Activated CD8-positive, alpha-beta memory T cell treated with anti-CD3 and anti-CD28 coated beads, Interleukin-2, amount 50 U/mL, for 24 hours (primary cell): ENCODE measurements around the gene ANKRD11.
"Not testable (repeated sequence)": the region's sequence is repeated elsewhere in the genome, so short reads cannot be mapped to it uniquely, and the experiment has no call there.

Source experiments
- DNase-seq: peaks from one replicate; pipeline ENCODE4 v3.0.0-alpha.2; 2020; ENCODE audit errors: extremely low read depth

ANKRD11 gene

GRCh38 chr16:89481356-89481955 lies 8.9 kb downstream of the ANKRD11 start:
- DNase-seq = no peak

GRCh38 chr16:89478576-89479221 lies 11.7 kb downstream of the ANKRD11 start:
- DNase-seq = no peak

- no peak for DNase-seq
Observed at GRCh38 chr16:89476811-89477261, 13.5 kb downstream of the ANKRD11 start.

- DNase-seq = no peak
Observed at GRCh38 chr16:89476379-89476778, 14.0 kb downstream of the ANKRD11 start.

- no peak for DNase-seq
Observed at GRCh38 chr16:89475144-89475543, 15.2 kb downstream of the ANKRD11 start.

GRCh38 chr16:89473791-89474414 lies 16.5 kb downstream of the ANKRD11 start:
- DNase-seq = no peak

GRCh38 chr16:89473136-89473712 lies 17.1 kb downstream of the ANKRD11 start:
- DNase-seq = no peak

GRCh38 chr16:89472711-89473075 lies 17.7 kb downstream of the ANKRD11 start:
- DNase-seq = no peak

GRCh38 chr16:89467382-89467781 lies 23.0 kb downstream of the ANKRD11 start:
- no peak for DNase-seq

GRCh38 chr16:89466920-89467319 lies 23.4 kb downstream of the ANKRD11 start:
- DNase-seq = no peak

- not testable (repeated sequence) for DNase-seq
Observed at GRCh38 chr16:89463312-89463711, 27.0 kb downstream of the ANKRD11 start.

- DNase-seq = not testable (repeated sequence)
Observed at GRCh38 chr16:89462639-89463038, 27.7 kb downstream of the ANKRD11 start.

GRCh38 chr16:89461890-89462289 lies 28.5 kb downstream of the ANKRD11 start:
- DNase-seq = not testable (repeated sequence)

GRCh38 chr16:89460556-89460955 lies 29.8 kb downstream of the ANKRD11 start:
- no peak for DNase-seq

- no peak for DNase-seq
Observed at GRCh38 chr16:89458967-89459366, 31.4 kb downstream of the ANKRD11 start.

- no peak for DNase-seq
Observed at GRCh38 chr16:89458551-89458950, 31.8 kb downstream of the ANKRD11 start.

- DNase-seq = no peak
Observed at GRCh38 chr16:89456419-89456959, 33.9 kb downstream of the ANKRD11 start.

GRCh38 chr16:89455692-89456091 lies 34.7 kb downstream of the ANKRD11 start:
- DNase-seq = no peak

GRCh38 chr16:89455178-89455577 lies 35.2 kb downstream of the ANKRD11 start:
- no peak for DNase-seq

GRCh38 chr16:89454378-89455125 lies 35.8 kb downstream of the ANKRD11 start:
- DNase-seq = not testable (repeated sequence)

- DNase-seq = no peak
Observed at GRCh38 chr16:89453501-89454321, 36.6 kb downstream of the ANKRD11 start.
